ENCODE measurements around the gene RCSD1.

Gene RCSD1

GRCh38 chr1:167602840-167603239 lies 27.2 kb upstream of the RCSD1 start:
- 65% methylated on average over 8 of the region's 8 CpGs for WGBS
- no peak overlapping the region for H2BK120ac ChIP-seq (ENCODE audit: low read depth, low read length)

GRCh38 chr1:167605576-167605975 lies 24.5 kb upstream of the RCSD1 start:
- Histone ChIP-seq H3K36me3 (ENCODE audit: control insufficient read depth in 1 of 2, insufficient read depth in 2 of 2, low read depth in 1 of 2, low read length in 2 of 2) (no peaks in the 10 kb centered on the region), H3K4me1 (ENCODE audit: control insufficient read depth, insufficient read depth, low read depth, low read length) (peaks cover under 1% of the 10 kb centered on the region), H2BK5ac (ENCODE audit: low read depth, low read length, poor library complexity, severe bottlenecking) (no peak overlapping the region), H2BK120ac (ENCODE audit: low read depth, low read length) (no peak overlapping the region), H3K9ac (ENCODE audit: low read length) (no peak overlapping the region), H3K79me1 (replicated peaks; ENCODE audit: low read length, poor library complexity, severe bottlenecking) (no peaks in the 10 kb centered on the region), H3K9me3 (ENCODE audit: control insufficient read depth, low read length) (peaks cover 3% of the 10 kb centered on the region), H3K18ac (ENCODE audit: low read depth in 1 of 2, low read length in 2 of 2) (no peak overlapping the region), H4K91ac (ENCODE audit: low read length) (no peak overlapping the region), H3K4me2 (ENCODE audit: low read length, poor library complexity, severe bottlenecking) (no peak overlapping the region), H2AK5ac (ENCODE audit: low read length, severe bottlenecking) (no peak overlapping the region), H2AFZ (ENCODE audit: low read depth, low read length) (no peak overlapping the region), H2BK15ac (ENCODE audit: low read depth, poor library complexity, severe bottlenecking) (no peak overlapping the region), H3K27me3 (ENCODE audit: control insufficient read depth in 1 of 2, insufficient read depth in 1 of 2, low read length in 2 of 2) (peaks cover 3 to 6% of the 10 kb centered on the region in 2 experiments), H3K23ac (ENCODE audit: low read length in 2 of 2) (no peak overlapping the region), H2BK12ac (ENCODE audit: low read length in 2 of 2) (no peak overlapping the region), H3K14ac (ENCODE audit: low read length in 2 of 2) (no peak overlapping the region), H3K4ac (ENCODE audit: low read depth in 1 of 2, low read length in 2 of 2) (no peak overlapping the region), H3K27ac (ENCODE audit: low read length, poor library complexity, severe bottlenecking) (no peak overlapping the region), H4K8ac (ENCODE audit: low read length) (no peak overlapping the region), H3K4me3 (ENCODE audit: insufficient read depth in 1 of 2, low read depth in 1 of 2, low read length in 2 of 2) (no peak overlapping the region)
- DNase-seq, result no peak
- WGBS, result 92% methylated on average over 1 of the region's 3 CpGs

More at GRCh38 chr1:167602840-167603239, 27.2 kb upstream of the RCSD1 start:
- Histone ChIP-seq H2AFZ (ENCODE audit: low read depth, low read length) (no peak overlapping the region), H3K4me1 (ENCODE audit: control insufficient read depth, insufficient read depth, low read depth, low read length) (peaks cover 3% of the 10 kb centered on the region), H2BK5ac (ENCODE audit: low read depth, low read length, poor library complexity, severe bottlenecking) (no peak overlapping the region), H3K4ac (ENCODE audit: low read depth in 1 of 2, low read length in 2 of 2) (no peak overlapping the region), H2BK15ac (ENCODE audit: low read depth, poor library complexity, severe bottlenecking) (peak overlapping the region; percentile 6), H3K23ac (ENCODE audit: low read length in 2 of 2) (no peak overlapping the region), H3K4me3 (ENCODE audit: insufficient read depth in 1 of 2, low read depth in 1 of 2, low read length in 2 of 2) (no peak overlapping the region), H3K27me3 (ENCODE audit: control insufficient read depth in 1 of 2, insufficient read depth in 1 of 2, low read length in 2 of 2) (peaks cover 0 to 5% of the 10 kb centered on the region in 2 experiments), H3K18ac (ENCODE audit: low read depth in 1 of 2, low read length in 2 of 2) (no peak overlapping the region), H3K36me3 (ENCODE audit: control insufficient read depth in 1 of 2, insufficient read depth in 2 of 2, low read depth in 1 of 2, low read length in 2 of 2) (no peaks in the 10 kb centered on the region), H2BK12ac (ENCODE audit: low read length in 2 of 2) (no peak overlapping the region), H3K79me1 (replicated peaks; ENCODE audit: low read length, poor library complexity, severe bottlenecking) (no peaks in the 10 kb centered on the region), H4K8ac (ENCODE audit: low read length) (no peak overlapping the region), H3K27ac (ENCODE audit: low read length, poor library complexity, severe bottlenecking) (no peak overlapping the region), H3K9ac (ENCODE audit: low read length) (no peak overlapping the region), H2AK5ac (ENCODE audit: low read length, severe bottlenecking) (no peak overlapping the region), H4K91ac (ENCODE audit: low read length) (no peak overlapping the region), H3K14ac (ENCODE audit: low read length in 2 of 2) (no peak overlapping the region), H3K4me2 (ENCODE audit: low read length, poor library complexity, severe bottlenecking) (no peak overlapping the region), H3K9me3 (ENCODE audit: control insufficient read depth, low read length) (peaks cover 3% of the 10 kb centered on the region)
- no peak for DNase-seq

- Histone ChIP-seq H3K4me3 (ENCODE audit: insufficient read depth in 1 of 2, low read depth in 1 of 2, low read length in 2 of 2) (no peak overlapping the region), H2AFZ (ENCODE audit: low read depth, low read length) (no peak overlapping the region), H3K4me1 (ENCODE audit: control insufficient read depth, insufficient read depth, low read depth, low read length) (no peaks in the 10 kb centered on the region), H2BK15ac (ENCODE audit: low read depth, poor library complexity, severe bottlenecking) (no peak overlapping the region), H3K27ac (ENCODE audit: low read length, poor library complexity, severe bottlenecking) (no peak overlapping the region), H3K4me2 (ENCODE audit: low read length, poor library complexity, severe bottlenecking) (no peak overlapping the region), H2BK120ac (ENCODE audit: low read depth, low read length) (no peak overlapping the region), H3K23ac (ENCODE audit: low read length in 2 of 2) (no peak overlapping the region), H3K79me1 (replicated peaks; ENCODE audit: low read length, poor library complexity, severe bottlenecking) (no peaks in the 10 kb centered on the region), H2BK5ac (ENCODE audit: low read depth, low read length, poor library complexity, severe bottlenecking) (no peak overlapping the region), H4K91ac (ENCODE audit: low read length) (no peak overlapping the region), H3K18ac (ENCODE audit: low read depth in 1 of 2, low read length in 2 of 2) (no peak overlapping the region), H2BK12ac (ENCODE audit: low read length in 2 of 2) (no peak overlapping the region), H3K27me3 (ENCODE audit: control insufficient read depth in 1 of 2, insufficient read depth in 1 of 2, low read length in 2 of 2) (peaks cover 3 to 6% of the 10 kb centered on the region in 2 experiments), H3K14ac (ENCODE audit: low read length in 2 of 2) (no peak overlapping the region), H3K36me3 (ENCODE audit: control insufficient read depth in 1 of 2, insufficient read depth in 2 of 2, low read depth in 1 of 2, low read length in 2 of 2) (no peaks in the 10 kb centered on the region), H4K8ac (ENCODE audit: low read length) (no peak overlapping the region), H3K9me3 (ENCODE audit: control insufficient read depth, low read length) (peaks cover 14% of the 10 kb centered on the region), H3K9ac (ENCODE audit: low read length) (no peak overlapping the region), H3K4ac (ENCODE audit: low read depth in 1 of 2, low read length in 2 of 2) (no peak overlapping the region), H2AK5ac (ENCODE audit: low read length, severe bottlenecking) (no peak overlapping the region)
- no peak for DNase-seq
- 94% methylated on average over 1 of the region's 1 CpG for WGBS
Observed at GRCh38 chr1:167611983-167612382, 18.0 kb upstream of the RCSD1 start.

GRCh38 chr1:167612587-167613385 lies 17.2 kb upstream of the RCSD1 start:
- no peak overlapping the region for H3K23ac ChIP-seq (ENCODE audit: low read length in 2 of 2)
- H3K4ac ChIP-seq (ENCODE audit: low read depth in 1 of 2, low read length in 2 of 2), result no peak overlapping the region
- no peak overlapping the region for H2BK5ac ChIP-seq (ENCODE audit: low read depth, low read length, poor library complexity, severe bottlenecking)
- no peak overlapping the region for H2BK120ac ChIP-seq (ENCODE audit: low read depth, low read length)
- H2AFZ ChIP-seq (ENCODE audit: low read depth, low read length), result no peak overlapping the region
- no peak overlapping the region for H4K8ac ChIP-seq (ENCODE audit: low read length)
- H2AK5ac ChIP-seq (ENCODE audit: low read length, severe bottlenecking), result no peak overlapping the region
- H3K79me1 ChIP-seq (replicated peaks; ENCODE audit: low read length, poor library complexity, severe bottlenecking), result no peaks in the 10 kb centered on the region
- H3K36me3 ChIP-seq (ENCODE audit: control insufficient read depth in 1 of 2, insufficient read depth in 2 of 2, low read depth in 1 of 2, low read length in 2 of 2), result no peaks in the 10 kb centered on the region
- H3K27ac ChIP-seq (ENCODE audit: low read length, poor library complexity, severe bottlenecking), result no peak overlapping the region
- H2BK12ac ChIP-seq (ENCODE audit: low read length in 2 of 2), result no peak overlapping the region
- H3K4me1 ChIP-seq (ENCODE audit: control insufficient read depth, insufficient read depth, low read depth, low read length), result peaks cover 4% of the 10 kb centered on the region
- H2BK15ac ChIP-seq (ENCODE audit: low read depth, poor library complexity, severe bottlenecking), result no peak overlapping the region
- 100% methylated on average over 2 of the region's 2 CpGs for WGBS
- H3K4me3 ChIP-seq (ENCODE audit: insufficient read depth in 1 of 2, low read depth in 1 of 2, low read length in 2 of 2), result no peak overlapping the region
- peaks cover 10% of the 10 kb centered on the region for H3K9me3 ChIP-seq (ENCODE audit: control insufficient read depth, low read length)
- H3K9ac ChIP-seq (ENCODE audit: low read length), result no peak overlapping the region
- H3K14ac ChIP-seq (ENCODE audit: low read length in 2 of 2), result no peak overlapping the region
- H3K27me3 ChIP-seq (ENCODE audit: control insufficient read depth in 1 of 2, insufficient read depth in 1 of 2, low read length in 2 of 2), result peaks cover 3 to 6% of the 10 kb centered on the region in 2 experiments
- H3K4me2 ChIP-seq (ENCODE audit: low read length, poor library complexity, severe bottlenecking), result no peak overlapping the region
- DNase-seq, result no peak
- no peak overlapping the region for H4K91ac ChIP-seq (ENCODE audit: low read length)
- no peak overlapping the region for H3K18ac ChIP-seq (ENCODE audit: low read depth in 1 of 2, low read length in 2 of 2)

Data from mesenchymal stem cell (in vitro differentiated cells and primary cell).